GM19467 (cell line): ENCODE data around the gene GPR157.

ENCODE experiments used
- ATAC-seq: cut with Tn5 transposase; IDR thresholded peaks from one replicate; pipeline ENCODE4 v1.9.1; 2021; ENCODE audit warnings: mild to moderate bottlenecking, moderate library complexity; ENCODE audit not compliant: unreplicated experiment

GPR157 gene

GRCh38 chr1:9093581-9093980, 35.3 kb downstream of the GPR157 start:
- no peak for ATAC-seq

GRCh38 chr1:9093091-9093490, 35.8 kb downstream of the GPR157 start:
- no peak for ATAC-seq

- ATAC-seq: no peak
These were observed 40.1 kb downstream of the GPR157 start for GRCh38 chr1:9088807-9089206.

- ATAC-seq: no peak
These were observed 41.3 kb downstream of the GPR157 start for GRCh38 chr1:9087411-9088125.

GRCh38 chr1:9086796-9087195, 42.1 kb downstream of the GPR157 start:
- ATAC-seq: no peak

- ATAC-seq: no peak
These were observed 42.9 kb downstream of the GPR157 start for GRCh38 chr1:9086045-9086444.

DNA sequence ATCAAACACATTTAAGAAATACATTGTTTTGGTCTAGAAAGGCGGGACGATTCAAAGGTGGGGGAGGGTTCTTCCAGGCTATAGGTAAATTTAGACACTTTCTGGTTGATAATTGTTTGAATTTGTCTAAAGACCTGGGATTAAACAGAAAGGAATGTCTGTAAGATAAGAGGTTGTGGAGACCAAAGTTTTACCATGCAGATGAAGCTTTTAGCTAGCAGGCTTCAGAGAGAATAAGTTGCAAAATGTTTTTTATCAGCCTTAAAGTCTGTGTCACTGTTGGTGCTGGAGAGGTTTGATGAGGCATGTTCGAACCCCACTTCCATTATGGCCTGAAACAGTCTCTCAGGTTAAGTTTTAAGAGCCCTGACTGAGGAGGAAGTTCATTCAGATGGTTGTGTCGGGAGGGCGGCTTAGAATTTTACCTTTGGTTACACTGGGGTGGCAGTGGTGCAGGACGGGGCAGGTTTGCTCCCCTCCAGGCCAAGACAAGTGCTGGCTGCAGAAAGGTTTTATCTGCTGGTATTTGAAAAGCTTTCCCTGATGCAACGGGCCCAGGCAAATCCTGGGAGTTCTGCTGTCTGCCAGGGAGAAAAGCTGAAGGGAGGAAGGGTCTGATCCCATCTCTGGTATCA, 43.5 kb downstream of the GPR157 start:
- no peak for ATAC-seq

- no peak for ATAC-seq
These were observed 44.0 kb downstream of the GPR157 start for GRCh38 chr1:9084906-9085305.

DNA sequence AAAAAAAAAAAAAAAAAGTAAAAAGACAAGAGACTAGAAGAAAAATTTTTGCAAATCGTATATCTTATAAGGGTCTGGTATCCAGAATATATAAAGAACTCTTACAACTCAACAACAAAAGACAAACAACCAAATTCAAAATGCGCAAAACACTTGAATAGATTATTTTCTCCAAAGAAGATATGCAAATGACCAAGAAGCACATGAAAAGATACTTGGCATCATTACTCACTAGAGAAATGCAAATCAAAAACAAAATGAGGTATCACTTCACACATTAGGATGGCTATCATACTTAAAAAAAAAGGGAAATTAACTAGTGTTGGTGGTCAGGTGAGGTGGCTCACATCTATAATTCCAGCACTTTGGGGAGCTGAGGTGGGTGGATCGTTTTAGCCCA, 47.4 kb downstream of the GPR157 start:
- ATAC-seq: no peak

DNA sequence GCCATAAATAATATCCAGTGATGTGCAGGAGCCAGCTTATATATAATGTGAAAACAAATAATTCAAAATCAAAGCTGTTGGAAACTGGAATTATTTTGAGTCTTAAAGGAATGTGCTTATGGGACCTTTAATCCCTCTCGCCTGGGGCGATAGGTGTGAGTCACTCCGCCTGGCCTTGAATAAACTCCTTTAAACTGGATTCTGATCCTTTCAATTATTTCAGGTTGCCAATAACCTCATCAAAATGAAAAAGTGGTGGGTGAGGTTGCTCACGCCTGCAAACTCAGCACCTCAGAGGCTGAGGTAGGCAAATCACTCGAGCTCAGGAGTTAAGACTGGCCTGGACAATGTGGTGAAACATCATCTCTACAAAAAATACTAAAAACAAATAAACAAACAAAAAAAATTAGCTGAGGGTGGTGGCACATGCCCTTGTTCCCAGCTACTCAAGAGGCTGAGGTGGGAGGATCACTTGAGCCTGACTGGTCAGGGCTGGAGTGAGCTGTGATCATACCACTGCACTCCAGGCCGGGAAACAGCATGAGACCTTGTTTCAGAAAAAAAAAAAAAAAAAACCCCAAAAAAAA, 48.1 kb downstream of the GPR157 start:
- no peak for ATAC-seq

DNA sequence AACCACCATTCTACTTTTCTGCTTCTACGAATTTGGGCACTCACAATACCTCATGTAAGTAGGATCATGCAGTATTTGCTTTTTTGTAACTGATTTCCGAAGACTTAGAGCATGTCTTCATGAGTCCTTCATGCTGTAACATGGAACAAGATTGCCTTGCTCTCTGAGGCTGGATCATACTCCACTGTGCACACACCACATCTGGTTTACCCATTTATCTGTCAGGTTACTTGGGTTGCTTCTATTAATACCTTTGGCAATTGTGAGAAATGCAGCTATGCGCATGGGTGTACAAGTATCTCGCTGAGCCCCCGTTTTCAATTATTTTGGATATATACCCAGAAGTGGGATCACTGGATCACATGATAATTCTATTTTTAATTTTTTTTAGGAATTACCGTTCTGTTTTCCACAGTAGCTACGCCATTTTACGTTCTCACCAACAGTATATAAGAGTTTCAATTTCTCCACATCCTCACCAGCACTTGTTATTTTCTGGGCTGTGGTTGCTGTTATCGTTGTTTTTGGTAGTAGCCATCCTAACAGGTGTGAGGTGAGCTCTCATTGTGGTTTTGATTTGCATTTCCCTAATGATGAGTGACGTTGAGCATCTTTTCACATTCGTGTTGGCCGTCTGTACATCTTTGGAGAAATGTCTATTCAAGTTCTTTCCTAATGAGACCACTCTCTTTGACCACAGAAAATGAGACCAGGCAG, 48.8 kb downstream of the GPR157 start:
- peak; percentile 41 for ATAC-seq

DNA sequence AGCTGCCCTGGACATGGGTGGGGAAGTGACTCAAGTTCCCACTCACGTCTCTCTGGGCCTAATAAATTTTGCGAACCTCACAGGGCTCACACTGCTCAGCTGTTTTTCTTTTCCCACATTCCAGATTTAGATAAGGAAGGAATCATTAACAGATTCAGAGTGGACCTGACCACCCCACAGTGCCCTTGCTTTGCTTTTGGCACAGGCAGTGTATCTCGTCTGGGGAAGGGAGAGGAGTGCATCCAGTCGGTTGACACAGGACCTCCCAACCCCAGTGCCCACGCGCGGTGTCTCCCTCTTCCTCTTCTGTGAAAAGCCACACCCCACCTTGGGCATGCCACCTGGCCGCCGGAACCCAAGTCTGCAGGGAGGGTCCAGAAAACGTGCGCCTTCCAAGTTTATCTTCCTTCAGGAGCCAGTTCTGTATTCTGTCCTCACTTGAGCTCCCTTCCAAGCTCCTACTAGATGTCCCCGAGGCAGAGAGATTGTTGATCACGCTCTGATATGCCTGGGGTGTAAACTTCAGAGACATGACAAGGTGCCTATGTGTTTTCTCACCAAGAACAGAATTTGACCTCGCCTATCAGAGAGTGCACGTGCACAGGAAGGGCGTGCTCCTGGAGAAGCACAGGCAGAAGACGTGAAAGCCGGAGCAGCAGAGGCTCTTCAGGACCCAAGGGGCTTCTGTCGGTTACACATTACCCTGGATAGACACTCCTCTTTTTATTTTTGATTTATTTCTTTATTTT, 50.0 kb downstream of the GPR157 start:
- ATAC-seq: no peak

GRCh38 chr1:9078015-9078751, 50.7 kb downstream of the GPR157 start:
- no peak for ATAC-seq

DNA sequence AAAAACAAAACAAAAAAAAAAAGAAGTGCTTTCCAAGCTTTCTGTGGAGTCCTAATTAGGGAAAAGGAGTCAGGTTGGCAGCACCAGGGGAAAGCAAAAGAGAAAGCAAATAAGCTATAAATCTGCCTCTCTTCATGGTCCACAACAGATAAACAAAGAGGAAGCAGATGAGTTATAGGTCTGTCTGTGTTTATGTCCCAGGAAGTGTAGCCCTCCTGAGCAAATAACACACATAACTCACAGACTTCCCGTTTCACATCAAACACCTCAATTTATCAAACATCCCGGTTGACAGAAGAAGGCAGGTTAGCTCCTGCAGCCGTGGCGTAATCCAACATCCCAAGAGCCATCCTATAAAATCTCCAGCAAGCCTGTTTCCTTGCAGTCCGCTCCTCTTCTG, 53.9 kb downstream of the GPR157 start:
- ATAC-seq: no peak

- ATAC-seq: no peak
These were observed 55.8 kb downstream of the GPR157 start for GRCh38 chr1:9073143-9073542.

- ATAC-seq: no peak
These were observed 57.2 kb downstream of the GPR157 start for GRCh38 chr1:9071554-9072235.

GRCh38 chr1:9070486-9070885, 58.4 kb downstream of the GPR157 start:
- no peak for ATAC-seq

DNA sequence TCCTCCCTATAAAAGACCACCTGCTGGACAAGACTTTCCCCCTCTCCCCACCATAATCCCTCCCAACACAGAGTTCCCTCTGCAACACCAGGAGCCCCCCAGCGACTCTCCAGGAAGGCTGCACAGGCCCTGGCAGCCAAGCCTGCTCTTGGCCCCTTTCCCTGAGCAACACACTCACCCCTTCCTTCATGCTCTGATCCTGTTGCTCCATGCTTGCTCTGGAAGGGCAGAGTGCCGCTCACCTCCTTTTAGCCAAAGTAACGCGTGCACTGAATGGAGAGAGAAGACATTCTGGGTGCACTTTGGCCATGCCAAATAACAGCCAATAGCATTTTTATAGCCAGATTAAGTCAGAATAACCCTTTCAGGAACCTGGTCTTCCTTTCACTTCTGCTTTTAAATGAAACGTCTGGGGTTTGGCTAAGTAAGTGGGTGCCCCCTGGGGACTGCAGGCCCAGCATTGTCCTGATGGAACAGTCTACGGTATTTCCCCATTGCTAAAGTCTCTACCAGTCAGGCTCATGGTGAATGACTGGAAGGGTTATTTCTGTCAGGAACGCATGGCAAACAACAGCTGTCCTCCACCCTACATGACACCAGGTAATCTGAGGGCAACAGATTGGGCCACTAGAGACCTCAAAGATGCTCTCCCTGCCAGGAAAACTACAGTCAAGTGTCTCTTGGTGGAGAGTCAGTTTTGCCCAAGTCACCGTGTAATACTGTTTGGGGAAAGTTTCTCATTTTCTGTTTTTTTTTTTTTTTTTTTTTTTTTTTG, 59.4 kb downstream of the GPR157 start, which contains the start of gene SLC2A5:
Gene SLC2A5, minus strand, starts transcription at position 310 of the 775 bp plus-strand sequence. Its CDS starts 99 bp downstream, at position 211.
- ATAC-seq: peak; percentile 77

DNA sequence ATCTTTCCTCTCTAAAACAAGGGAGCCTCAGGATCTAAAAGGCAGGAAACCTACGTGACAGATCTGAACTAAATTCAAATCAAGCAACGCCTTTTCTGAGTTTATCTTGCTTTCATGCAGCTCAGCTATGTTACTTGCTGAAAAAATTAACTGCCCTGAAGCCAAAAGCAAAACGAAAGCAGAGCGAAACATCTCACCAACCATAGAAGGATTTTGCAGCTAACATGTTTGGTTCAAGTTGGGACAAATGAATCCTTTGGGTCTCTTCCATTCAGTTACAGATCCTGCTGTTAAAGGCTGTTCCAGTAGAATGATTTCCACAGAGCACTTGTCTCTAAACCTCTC, 59.9 kb downstream of the GPR157 start:
- no peak for ATAC-seq
